Prostate gland (tissue), 2 donors: ENCODE data around the gene LZTS3.

Experiments
- POLR2A ChIP-seq: fragments of 450-650 bp; IDR thresholded peaks from one replicate; pipeline ENCODE4 v1.6.1; 2016; ENCODE audit warnings: antibody characterized with exemption, mild to moderate bottlenecking
- POLR2AphosphoS5 ChIP-seq: sonication (generic); formaldehyde crosslinking; IDR thresholded peaks from one replicate; pipeline ENCODE4 v1.6.1; 2017; ENCODE audit warnings: antibody characterized with exemption
- TF ChIP-seq, protein P1 (sequence below), 4 experiments: fragments of 200-600 bp in 2 of 4; fragments of 450-650 bp in 2 of 4; sonication (generic) in 2 of 4; IDR thresholded peaks; 1 replicate in 3 of 4; 2 replicates in 1 of 4; pipeline ENCODE4 v1.5.1; 2016 to 2019; ENCODE audit warnings: antibody characterized with exemption in 4 of 4, mild to moderate bottlenecking in 2 of 4, moderate library complexity in 2 of 4

DNA sequence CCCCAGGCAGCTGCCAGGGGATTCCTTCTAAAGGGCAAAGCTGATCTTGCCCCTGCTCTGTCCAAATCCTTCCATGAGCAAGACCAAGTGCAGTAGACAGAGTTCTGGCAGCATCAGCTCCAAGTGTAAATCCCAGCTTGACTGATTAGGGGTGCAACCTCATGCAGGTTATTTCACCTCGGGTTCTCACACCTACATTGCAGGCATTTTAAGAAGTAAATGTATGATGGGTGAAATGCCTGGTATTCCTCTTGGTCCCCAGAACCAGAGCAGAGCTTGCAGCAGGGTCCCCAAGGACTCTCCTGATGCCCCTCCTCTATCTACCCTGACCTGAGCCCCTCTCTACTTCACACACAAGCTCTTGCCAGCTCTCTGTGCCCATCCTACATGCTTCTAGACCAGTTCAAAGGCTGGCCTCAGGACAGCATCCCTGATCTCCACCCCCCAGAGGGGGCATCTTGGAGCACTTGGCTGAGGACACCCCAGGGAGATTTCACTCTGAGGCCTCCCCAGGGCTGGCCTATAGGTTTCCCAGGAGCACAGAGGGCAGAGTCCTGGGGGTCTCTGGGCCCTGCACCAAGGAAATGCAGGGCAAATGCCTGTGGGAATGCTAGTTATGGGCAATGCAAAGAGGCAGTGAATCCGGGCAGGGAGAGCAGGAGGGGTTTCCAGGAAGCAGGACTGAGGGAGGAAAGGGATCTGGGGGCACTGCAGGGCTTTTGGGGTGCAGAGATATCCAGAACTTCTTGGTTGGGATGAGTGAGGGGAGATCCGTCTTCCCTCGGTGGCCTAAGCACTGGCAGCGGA, 1.0 kb downstream of the LZTS3 start:
- TF ChIP-seq POLR2AphosphoS5 (no peak), POLR2A (no peak)
- TF ChIP-seq, protein P1, sequence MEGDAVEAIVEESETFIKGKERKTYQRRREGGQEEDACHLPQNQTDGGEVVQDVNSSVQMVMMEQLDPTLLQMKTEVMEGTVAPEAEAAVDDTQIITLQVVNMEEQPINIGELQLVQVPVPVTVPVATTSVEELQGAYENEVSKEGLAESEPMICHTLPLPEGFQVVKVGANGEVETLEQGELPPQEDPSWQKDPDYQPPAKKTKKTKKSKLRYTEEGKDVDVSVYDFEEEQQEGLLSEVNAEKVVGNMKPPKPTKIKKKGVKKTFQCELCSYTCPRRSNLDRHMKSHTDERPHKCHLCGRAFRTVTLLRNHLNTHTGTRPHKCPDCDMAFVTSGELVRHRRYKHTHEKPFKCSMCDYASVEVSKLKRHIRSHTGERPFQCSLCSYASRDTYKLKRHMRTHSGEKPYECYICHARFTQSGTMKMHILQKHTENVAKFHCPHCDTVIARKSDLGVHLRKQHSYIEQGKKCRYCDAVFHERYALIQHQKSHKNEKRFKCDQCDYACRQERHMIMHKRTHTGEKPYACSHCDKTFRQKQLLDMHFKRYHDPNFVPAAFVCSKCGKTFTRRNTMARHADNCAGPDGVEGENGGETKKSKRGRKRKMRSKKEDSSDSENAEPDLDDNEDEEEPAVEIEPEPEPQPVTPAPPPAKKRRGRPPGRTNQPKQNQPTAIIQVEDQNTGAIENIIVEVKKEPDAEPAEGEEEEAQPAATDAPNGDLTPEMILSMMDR (IDR thresholded peaks at IDR 0.05) = no peak
